Duodenal mucosa (tissue), 2 donors: Measurements from ENCODE around the gene GCK.

ENCODE experiments used
- H3K27ac ChIP-seq: one replicate; pipeline ENCODE4 v1.7.0; 2013; ENCODE audit warnings: low read depth, low read length
- H3K27me3 ChIP-seq, 2 donors: one replicate each; pipeline ENCODE4 v1.7.0; 2013; ENCODE audit warnings: low read length in 2 of 2, control low read depth in 1 of 2; ENCODE audit not compliant: insufficient read depth in 2 of 2, control insufficient read depth in 1 of 2
- H3K36me3 ChIP-seq, 2 donors: one replicate each; pipeline ENCODE4 v1.7.0; 2013; ENCODE audit warnings: low read length in 2 of 2, control low read depth in 1 of 2; ENCODE audit not compliant: insufficient read depth in 2 of 2, control insufficient read depth in 1 of 2
- H3K4me1 ChIP-seq, 2 donors: one replicate each; pipeline ENCODE4 v1.7.0; 2013; ENCODE audit warnings: low read length in 2 of 2, control low read depth in 1 of 2; ENCODE audit not compliant: insufficient read depth in 2 of 2, control insufficient read depth in 1 of 2
- H3K4me3 ChIP-seq, 2 donors: one replicate each; pipeline ENCODE4 v1.7.0; 2013; ENCODE audit warnings: low read length in 2 of 2, low read depth in 1 of 2
- H3K9ac ChIP-seq, 2 donors: one replicate each; pipeline ENCODE4 v1.7.0; 2013; ENCODE audit warnings: low read length in 2 of 2, low read depth in 1 of 2
- H3K9me3 ChIP-seq, 2 donors: one replicate each; pipeline ENCODE4 v1.7.0; 2013; ENCODE audit warnings: low read length in 2 of 2, control low read depth in 1 of 2; ENCODE audit not compliant: control insufficient read depth in 1 of 2

GCK gene

DNA sequence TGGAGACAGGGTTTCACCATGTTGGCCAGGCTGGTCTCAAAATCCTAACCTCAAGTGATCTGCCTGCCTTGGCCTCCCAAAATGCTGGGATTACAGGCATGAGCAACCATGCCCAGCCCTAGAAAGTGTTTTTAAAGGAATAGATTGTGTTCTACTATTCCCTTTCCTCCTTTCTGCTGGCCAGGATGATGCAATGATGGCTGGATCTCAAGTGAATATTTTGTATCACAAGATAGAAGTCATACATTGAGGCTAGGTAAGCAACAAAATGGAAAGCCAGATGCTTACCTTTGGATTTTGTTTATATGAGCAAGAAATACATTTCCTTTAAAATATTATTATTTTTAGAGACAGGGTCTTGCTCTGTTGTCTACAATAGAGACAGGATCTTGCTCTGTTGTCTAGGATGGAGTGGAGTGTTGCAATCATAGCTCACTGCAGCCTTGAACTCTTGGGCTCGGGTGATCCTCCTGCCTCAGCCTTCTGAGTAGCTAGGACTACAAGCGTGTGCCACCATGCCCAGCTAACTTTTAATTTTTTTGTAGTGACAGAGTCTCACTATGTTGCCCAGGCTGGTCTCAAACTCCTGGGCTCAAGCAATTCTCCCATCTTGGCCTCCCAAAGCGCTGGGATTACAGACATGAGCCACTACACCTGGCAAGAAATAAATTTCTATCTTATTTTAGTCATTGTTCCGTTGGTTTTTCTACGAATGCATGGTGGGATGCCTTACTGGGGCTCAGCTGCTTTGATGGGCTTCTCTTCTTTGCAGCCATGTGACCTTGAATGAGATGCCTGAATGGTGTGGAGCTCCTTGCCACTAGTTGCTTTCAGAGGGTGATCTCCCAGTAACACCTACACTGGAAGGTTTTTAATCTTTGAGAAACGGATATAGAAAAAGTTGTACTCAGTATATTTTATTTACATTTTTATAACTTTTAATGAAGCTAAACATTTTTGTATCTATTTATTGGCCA, 90.9 kb downstream of the GCK start:
- H3K27me3 ChIP-seq, result peaks cover 3 to 5% of the 10 kb centered on the region in 2 donors
- peaks cover 3 to 6% of the 10 kb centered on the region in 2 donors for H3K4me1 ChIP-seq
- H3K4me3 ChIP-seq, result no peak overlapping the region
- no peak overlapping the region for H3K27ac ChIP-seq
- no peak overlapping the region for H3K9ac ChIP-seq
- no peaks in the 10 kb centered on the region for H3K36me3 ChIP-seq
- H3K9me3 ChIP-seq, result no peaks in the 10 kb centered on the region

DNA sequence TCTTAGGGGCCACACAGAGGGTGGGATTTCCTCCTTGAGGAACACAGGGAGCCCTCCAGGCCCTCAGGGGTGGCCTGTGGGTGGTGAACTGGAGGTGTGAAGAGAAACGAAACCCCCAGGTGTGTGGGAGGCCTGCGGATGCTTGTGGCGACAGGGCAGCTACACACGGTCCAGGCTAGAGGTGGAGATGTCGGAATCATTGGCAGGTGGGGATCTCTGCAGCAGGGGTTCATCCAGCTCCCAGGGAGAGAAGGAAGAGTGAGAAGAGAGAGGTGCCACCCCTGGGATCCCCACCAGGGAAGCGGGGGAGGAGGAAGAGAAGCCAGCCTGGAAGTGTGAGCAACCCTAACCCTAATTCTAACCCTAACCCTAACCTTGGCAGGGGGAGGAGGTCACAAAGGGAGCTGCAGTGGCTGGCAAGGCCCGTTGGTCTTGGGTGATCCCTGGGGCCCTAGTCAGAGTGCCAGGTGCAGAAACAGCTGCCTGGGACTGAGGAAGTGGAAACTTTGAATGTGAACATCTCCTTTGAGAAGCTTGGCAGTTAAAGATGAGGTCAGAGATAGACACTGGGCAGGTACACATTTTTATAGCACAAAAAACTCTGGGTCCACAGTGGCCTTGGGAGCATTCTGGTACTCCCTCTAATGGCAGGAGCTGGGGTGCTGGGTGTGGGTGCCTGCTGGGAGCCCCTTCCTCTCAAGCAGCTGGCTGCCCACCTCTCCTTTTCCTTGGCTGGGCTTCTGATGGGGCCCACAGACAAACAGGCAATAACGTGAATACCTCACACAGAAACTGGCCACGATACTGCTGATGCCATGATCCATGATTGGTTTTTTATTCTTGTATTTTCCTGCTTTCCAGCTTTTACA, 91.9 kb downstream of the GCK start:
- Histone ChIP-seq H3K36me3 (no peaks in the 10 kb centered on the region), H3K9me3 (no peaks in the 10 kb centered on the region), H3K27me3 (no peaks in the 10 kb centered on the region), H3K4me3 (no peak overlapping the region), H3K27ac (no peak overlapping the region), H3K9ac (no peak overlapping the region), H3K4me1 (peaks cover 3 to 6% of the 10 kb centered on the region in 2 donors)

DNA sequence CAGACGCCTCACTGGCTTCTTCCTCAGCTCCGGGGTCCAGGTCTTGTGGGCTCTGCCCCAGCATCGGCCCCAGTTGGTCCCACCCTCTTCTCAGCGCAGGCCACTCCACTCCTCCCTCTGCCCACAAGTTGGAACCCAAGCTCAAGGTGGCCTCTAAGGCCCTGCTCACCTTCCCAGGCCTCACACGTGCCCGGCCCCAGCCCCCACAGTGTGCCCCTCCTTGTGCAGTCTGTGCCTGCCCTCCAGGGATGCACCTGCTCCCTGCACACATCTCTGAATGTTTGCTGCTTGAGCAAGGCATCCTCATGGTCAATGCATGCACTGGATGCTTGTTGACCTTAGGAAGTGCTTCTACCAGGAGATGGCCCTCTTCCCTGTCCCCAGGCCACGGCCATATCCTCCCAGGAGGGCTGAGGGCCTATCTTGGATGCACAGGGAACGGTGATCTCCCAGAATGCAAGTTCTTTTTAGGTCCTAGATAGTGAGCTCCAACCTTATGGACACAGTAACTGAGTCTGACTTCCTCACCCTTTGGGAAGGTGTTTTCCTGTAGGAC, 92.8 kb downstream of the GCK start:
- Histone ChIP-seq H3K36me3 (no peaks in the 10 kb centered on the region), H3K9me3 (no peaks in the 10 kb centered on the region), H3K4me1 (peaks cover 3 to 6% of the 10 kb centered on the region in 2 donors), H3K9ac (no peak overlapping the region), H3K27ac (no peak overlapping the region), H3K27me3 (no peaks in the 10 kb centered on the region), H3K4me3 (no peak overlapping the region)

DNA sequence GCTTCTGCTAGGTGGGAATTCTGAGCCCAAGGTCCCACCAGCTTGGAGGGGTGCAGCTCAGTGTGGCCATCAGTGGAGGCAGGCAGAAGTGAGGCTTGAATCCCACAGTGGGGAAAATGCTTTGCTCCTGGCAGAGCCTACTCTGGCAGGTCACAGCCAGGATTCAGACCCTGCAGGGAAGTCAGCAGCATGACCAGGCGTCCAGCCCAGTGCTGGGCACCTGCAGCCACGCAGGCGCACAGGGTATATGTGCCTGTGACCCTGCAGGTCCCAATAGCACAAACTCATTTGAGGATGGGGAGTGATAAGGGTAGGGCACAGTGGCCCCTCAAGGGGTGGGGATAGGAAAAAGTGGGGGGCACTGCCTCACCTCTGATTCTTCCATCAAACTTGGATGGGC, 93.5 kb downstream of the GCK start:
- H3K9me3 ChIP-seq, result no peaks in the 10 kb centered on the region
- no peaks in the 10 kb centered on the region for H3K27me3 ChIP-seq
- no peak overlapping the region for H3K4me3 ChIP-seq
- H3K27ac ChIP-seq, result no peak overlapping the region
- peaks cover 3 to 6% of the 10 kb centered on the region in 2 donors for H3K4me1 ChIP-seq
- H3K36me3 ChIP-seq, result no peaks in the 10 kb centered on the region
- no peak overlapping the region for H3K9ac ChIP-seq

DNA sequence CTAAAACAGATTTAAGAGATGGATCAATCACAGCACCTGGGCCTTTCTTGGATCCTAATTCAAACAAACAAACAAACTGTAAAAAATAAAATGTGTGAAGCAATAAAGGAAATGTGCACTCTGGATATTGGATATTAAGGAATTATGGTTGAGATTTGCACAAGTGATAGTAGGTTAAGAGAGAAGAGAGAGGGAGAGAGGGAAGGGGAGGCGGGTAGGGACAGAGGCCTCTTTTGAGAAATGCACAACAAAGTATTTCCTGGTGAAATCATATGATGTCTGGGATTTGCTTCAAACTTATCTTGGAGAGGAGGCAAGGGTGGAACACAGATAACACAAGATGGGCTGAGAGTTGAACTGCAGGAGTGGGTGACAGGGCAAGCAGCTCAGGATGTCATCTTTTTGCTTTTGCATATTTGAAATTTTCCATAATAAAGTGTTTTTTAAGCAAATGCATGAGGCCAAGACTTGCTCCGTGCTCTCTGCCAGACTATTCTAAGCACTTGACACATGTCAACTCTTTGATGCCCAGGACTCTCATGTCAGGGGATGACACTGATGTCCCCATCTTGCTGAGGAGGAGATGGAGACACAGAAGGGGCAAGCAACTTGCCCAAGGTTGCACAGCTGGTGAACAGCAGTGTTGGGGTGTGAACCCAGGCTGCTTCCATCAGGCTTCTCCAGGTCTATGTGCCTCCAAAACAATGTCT, 94.2 kb downstream of the GCK start:
- H3K27me3 ChIP-seq, result no peaks in the 10 kb centered on the region
- no peaks in the 10 kb centered on the region for H3K9me3 ChIP-seq
- H3K9ac ChIP-seq, result no peak overlapping the region
- H3K4me1 ChIP-seq, result peaks cover 3 to 6% of the 10 kb centered on the region in 2 donors
- H3K4me3 ChIP-seq, result no peak overlapping the region
- H3K27ac ChIP-seq, result no peak overlapping the region
- H3K36me3 ChIP-seq, result no peaks in the 10 kb centered on the region

DNA sequence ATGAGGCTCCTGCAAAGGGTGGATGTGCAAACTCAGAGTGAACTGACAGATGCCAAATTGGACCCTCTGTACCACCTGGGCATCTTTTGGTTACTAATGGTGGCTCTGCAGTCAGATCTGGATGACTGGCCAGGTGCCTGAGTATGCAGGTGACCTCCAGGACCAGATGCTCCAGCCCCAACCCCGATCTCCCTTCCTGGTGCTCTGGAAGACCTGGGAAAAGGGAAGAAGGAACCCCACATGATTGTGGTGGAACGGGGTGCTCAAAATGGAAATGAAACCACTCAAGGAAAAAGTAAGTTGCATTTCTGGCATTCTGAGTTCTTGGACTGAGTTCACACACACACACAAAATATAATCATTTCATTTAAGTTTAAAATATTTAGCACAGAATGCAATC, 94.9 kb downstream of the GCK start:
- Histone ChIP-seq H3K9me3 (no peaks in the 10 kb centered on the region), H3K36me3 (no peaks in the 10 kb centered on the region), H3K4me1 (peaks cover 3 to 6% of the 10 kb centered on the region in 2 donors), H3K4me3 (no peak overlapping the region), H3K27me3 (no peaks in the 10 kb centered on the region), H3K9ac (no peak overlapping the region), H3K27ac (no peak overlapping the region)
